Fibroblast of skin of abdomen (primary cell): ENCODE measurements around the gene PRICKLE3. TPM values are rescaled to one million over a fixed set of nuclear protein-coding genes. Genes with fewer than 3 reads are reported as not detected.

ENCODE experiments used
- DNase-seq: peaks from one replicate; pipeline ENCODE4 v3.0.0-alpha.2; 2013
- polyA plus RNA-seq, 2 experiments: library from polyadenylated mRNA; unstranded; fragments of 120-200 nt; gene quantifications; one replicate each; pipeline ENCODE4 v1.2.1, GENCODE V29; 2013; ENCODE audit not compliant: insufficient read length in 2 of 2

Gene PRICKLE3
- polyA plus RNA-seq (2013, experiment 1 of 2; ENCODE audit: insufficient read length) = 7.0 TPM
- polyA plus RNA-seq (2013, experiment 2 of 2; ENCODE audit: insufficient read length) = 7.1 TPM

- peak; percentile 55 for DNase-seq
Observed at GRCh38 chrX:49186125-49187027, at the start of gene PRICKLE3. TSS of gene PRICKLE3 (minus strand) at chrX:49186373. CDS start at chrX:49186297, 76 bp downstream.

- no peak for DNase-seq
Observed at GRCh38 chrX:49233887-49234555, 47.8 kb upstream of the PRICKLE3 start.

- no peak for DNase-seq
Observed at GRCh38 chrX:49233176-49233575, 47.0 kb upstream of the PRICKLE3 start, which contains the start of gene CACNA1F. TSS of gene CACNA1F (minus strand) at chrX:49233340. CDS start at chrX:49233309, 31 bp downstream.

GRCh38 chrX:49232525-49232924 is 46.4 kb upstream of the PRICKLE3 start:
- no peak for DNase-seq

GRCh38 chrX:49231333-49232000 is 45.3 kb upstream of the PRICKLE3 start:
- no peak for DNase-seq

- no peak for DNase-seq
Observed at GRCh38 chrX:49230500-49231232, 44.5 kb upstream of the PRICKLE3 start.

- no peak for DNase-seq
Observed at GRCh38 chrX:49228185-49228584, 42.0 kb upstream of the PRICKLE3 start.

- no peak for DNase-seq
Observed at GRCh38 chrX:49227726-49228125, 41.6 kb upstream of the PRICKLE3 start.

GRCh38 chrX:49226946-49227345 is 40.8 kb upstream of the PRICKLE3 start:
- no peak for DNase-seq

GRCh38 chrX:49225858-49226257 is 39.7 kb upstream of the PRICKLE3 start:
- no peak for DNase-seq

- no peak for DNase-seq
Observed at GRCh38 chrX:49221868-49222267, 35.7 kb upstream of the PRICKLE3 start.

- DNase-seq = no peak
Observed at GRCh38 chrX:49220100-49220499, 33.9 kb upstream of the PRICKLE3 start.

GRCh38 chrX:49214996-49215526 is 28.9 kb upstream of the PRICKLE3 start:
- DNase-seq = no peak

- DNase-seq = no peak
Observed at GRCh38 chrX:49214416-49214815, 28.2 kb upstream of the PRICKLE3 start.

GRCh38 chrX:49212861-49213260 is 26.7 kb upstream of the PRICKLE3 start:
- DNase-seq = no peak

GRCh38 chrX:49212209-49212608 is 26.0 kb upstream of the PRICKLE3 start:
- DNase-seq = no peak

GRCh38 chrX:49211074-49211473 is 24.9 kb upstream of the PRICKLE3 start:
- no peak for DNase-seq

GRCh38 chrX:49210406-49210805 is 24.2 kb upstream of the PRICKLE3 start:
- DNase-seq = no peak

GRCh38 chrX:49209434-49210251 is 23.5 kb upstream of the PRICKLE3 start:
- peak; percentile 8 for DNase-seq

GRCh38 chrX:49208399-49208798 is 22.2 kb upstream of the PRICKLE3 start:
- DNase-seq = no peak

GRCh38 chrX:49206543-49206942 is 20.4 kb upstream of the PRICKLE3 start:
- no peak for DNase-seq
